Measurements from ENCODE around the gene GABARAPL1.

DNA sequence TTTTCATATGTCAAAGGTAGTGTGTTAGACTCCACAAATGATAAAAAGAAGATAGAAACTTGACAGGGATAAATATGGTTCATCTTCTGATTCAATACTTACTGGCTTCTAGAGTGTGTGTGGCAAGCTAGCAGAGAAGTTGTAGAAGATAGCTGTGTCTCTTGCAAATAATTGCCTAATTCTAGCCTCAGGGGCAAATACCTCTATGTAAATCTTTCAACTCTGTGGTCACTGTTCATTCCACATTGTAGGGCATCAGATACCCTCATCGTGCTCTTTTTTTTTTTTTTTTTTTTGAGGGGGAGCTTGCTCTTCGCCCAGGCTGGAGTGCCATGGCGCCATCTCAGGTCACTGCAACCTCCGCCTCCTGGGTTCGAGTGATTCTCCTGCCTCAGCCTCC lies 42.5 kb upstream of the GABARAPL1 start:
- TF ChIP-seq POLR2A (IDR thresholded peaks at IDR 0.05) (no peak), EP300 (IDR thresholded peaks at IDR 0.05) (no peak), POLR2AphosphoS5 (IDR thresholded peaks at IDR 0.05) (no peak)
- TF ChIP-seq, protein P1, sequence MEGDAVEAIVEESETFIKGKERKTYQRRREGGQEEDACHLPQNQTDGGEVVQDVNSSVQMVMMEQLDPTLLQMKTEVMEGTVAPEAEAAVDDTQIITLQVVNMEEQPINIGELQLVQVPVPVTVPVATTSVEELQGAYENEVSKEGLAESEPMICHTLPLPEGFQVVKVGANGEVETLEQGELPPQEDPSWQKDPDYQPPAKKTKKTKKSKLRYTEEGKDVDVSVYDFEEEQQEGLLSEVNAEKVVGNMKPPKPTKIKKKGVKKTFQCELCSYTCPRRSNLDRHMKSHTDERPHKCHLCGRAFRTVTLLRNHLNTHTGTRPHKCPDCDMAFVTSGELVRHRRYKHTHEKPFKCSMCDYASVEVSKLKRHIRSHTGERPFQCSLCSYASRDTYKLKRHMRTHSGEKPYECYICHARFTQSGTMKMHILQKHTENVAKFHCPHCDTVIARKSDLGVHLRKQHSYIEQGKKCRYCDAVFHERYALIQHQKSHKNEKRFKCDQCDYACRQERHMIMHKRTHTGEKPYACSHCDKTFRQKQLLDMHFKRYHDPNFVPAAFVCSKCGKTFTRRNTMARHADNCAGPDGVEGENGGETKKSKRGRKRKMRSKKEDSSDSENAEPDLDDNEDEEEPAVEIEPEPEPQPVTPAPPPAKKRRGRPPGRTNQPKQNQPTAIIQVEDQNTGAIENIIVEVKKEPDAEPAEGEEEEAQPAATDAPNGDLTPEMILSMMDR (IDR thresholded peaks at IDR 0.05): no peak
